ENCODE data around the gene UBQLN4. TPM values are rescaled to one million over a fixed set of nuclear protein-coding genes. Genes with fewer than 3 reads are reported as not detected.

Gene UBQLN4
- total and polyA plus RNA-seq, 2 donors = 10.4 to 15.1 TPM

DNA sequence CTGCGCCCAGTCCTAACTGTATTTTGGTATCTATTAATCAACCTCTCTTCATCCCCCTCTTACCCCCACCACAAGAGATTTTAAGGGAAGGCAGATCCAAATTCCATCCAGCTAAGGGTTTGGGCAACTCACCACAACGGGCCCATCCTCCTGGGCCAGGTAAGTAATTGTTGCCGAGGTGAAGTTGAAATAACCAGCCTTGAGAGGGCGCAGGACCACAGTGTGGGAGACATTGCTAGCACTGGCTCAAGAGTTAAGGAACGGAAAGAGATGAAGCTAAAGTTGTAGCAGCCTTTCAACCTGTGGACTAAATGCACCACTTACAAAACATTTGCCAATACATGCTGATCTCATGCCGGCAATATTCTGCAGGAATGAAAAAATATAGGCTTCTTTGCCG lies 38.8 kb downstream of the UBQLN4 start:
- H3K9me3 ChIP-seq (ENCODE audit: control insufficient read depth in 2 of 2, insufficient read depth in 1 of 2, low read length in 1 of 2) = no peaks in the 10 kb centered on the region
- H3K27ac ChIP-seq (ENCODE audit: low read depth in 1 of 2, low read length in 1 of 2) = no peak overlapping the region
- H3K36me3 ChIP-seq (ENCODE audit: control insufficient read depth in 2 of 2, insufficient read depth in 2 of 2, low read length in 1 of 2) = peaks cover 56 to 77% of the 10 kb centered on the region in 2 donors
- DNase-seq (ENCODE audit: low read depth in 6 of 9, low spot score in 9 of 9) = no peak
- H3K4me1 ChIP-seq (ENCODE audit: control insufficient read depth in 2 of 2, insufficient read depth in 2 of 2, low read length in 2 of 2) = peaks cover 2 to 3% of the 10 kb centered on the region in 2 donors
- H3K4me3 ChIP-seq (ENCODE audit: low read length in 2 of 2) = no peak overlapping the region
- WGBS = 98% methylated on average over 7 of the region's 7 CpGs
- no peaks in the 10 kb centered on the region for H3K27me3 ChIP-seq (ENCODE audit: control insufficient read depth in 2 of 2, insufficient read depth in 1 of 2, low read length in 1 of 2)

DNA sequence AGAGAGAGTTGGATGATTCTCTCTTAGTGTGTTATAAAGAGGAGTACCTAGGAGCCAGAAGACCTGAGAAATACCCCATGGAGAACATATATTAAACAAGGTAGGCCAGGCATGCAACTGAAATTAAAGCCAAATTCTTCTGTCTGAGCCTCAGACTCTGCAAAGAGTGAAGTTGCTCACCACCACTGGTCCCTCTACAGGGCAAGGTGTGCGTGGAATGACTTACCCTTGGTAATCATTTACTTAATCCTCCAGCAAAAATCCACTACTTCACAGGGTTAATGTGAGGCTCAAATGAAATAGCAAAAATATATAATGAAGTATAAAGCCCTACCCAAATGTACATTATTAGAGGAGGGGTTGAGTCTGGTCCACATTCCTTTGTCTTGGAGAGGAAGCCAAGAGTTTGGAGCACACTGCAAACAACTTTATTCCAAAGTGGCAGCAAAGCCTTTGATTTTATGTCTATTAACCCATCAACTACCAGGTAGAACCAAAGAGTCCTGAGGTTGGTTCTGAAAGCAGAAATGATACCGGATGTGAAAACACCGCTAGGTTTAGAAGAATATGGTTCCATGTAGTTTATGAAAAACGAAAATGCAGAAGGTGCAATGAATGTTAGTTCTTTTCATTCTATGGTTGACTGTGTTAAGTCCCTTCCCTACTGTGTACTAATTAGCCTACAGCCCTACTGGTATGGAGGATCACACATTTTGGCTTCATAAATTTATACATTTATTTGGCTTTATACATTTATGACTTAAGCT lies 41.4 kb downstream of the UBQLN4 start:
- Histone ChIP-seq H3K27me3 (ENCODE audit: control insufficient read depth in 2 of 2, insufficient read depth in 1 of 2, low read length in 1 of 2) (no peaks in the 10 kb centered on the region), H3K27ac (ENCODE audit: low read depth in 1 of 2, low read length in 1 of 2) (no peak overlapping the region), H3K4me3 (ENCODE audit: low read length in 2 of 2) (no peak overlapping the region), H3K4me1 (ENCODE audit: control insufficient read depth in 2 of 2, insufficient read depth in 2 of 2, low read length in 2 of 2) (no peaks in the 10 kb centered on the region), H3K9me3 (ENCODE audit: control insufficient read depth in 2 of 2, insufficient read depth in 1 of 2, low read length in 1 of 2) (no peaks in the 10 kb centered on the region), H3K36me3 (ENCODE audit: control insufficient read depth in 2 of 2, insufficient read depth in 2 of 2, low read length in 1 of 2) (peaks cover 67 to 74% of the 10 kb centered on the region in 2 donors)
- DNase-seq (ENCODE audit: low read depth in 6 of 9, low spot score in 9 of 9) = no peak
- 93% methylated on average over 4 of the region's 4 CpGs for WGBS

GRCh38 chr1:156009404-156009803 lies 44.2 kb downstream of the UBQLN4 start:
- WGBS = 85% methylated on average over 3 of the region's 3 CpGs

GRCh38 chr1:156006666-156007376 lies 46.8 kb downstream of the UBQLN4 start:
- no peak overlapping the region for H3K27ac ChIP-seq (ENCODE audit: low read depth in 1 of 2, low read length in 1 of 2)
- WGBS = 94% methylated on average over 7 of the region's 7 CpGs
- H3K4me1 ChIP-seq (ENCODE audit: control insufficient read depth in 2 of 2, insufficient read depth in 2 of 2, low read length in 2 of 2) = peaks cover 0 to 10% of the 10 kb centered on the region in 2 donors
- no peaks in the 10 kb centered on the region for H3K27me3 ChIP-seq (ENCODE audit: control insufficient read depth in 2 of 2, insufficient read depth in 1 of 2, low read length in 1 of 2)
- DNase-seq (ENCODE audit: low read depth in 6 of 9, low spot score in 9 of 9) = no peak
- no peak overlapping the region for H3K4me3 ChIP-seq (ENCODE audit: low read length in 2 of 2)
- no peaks in the 10 kb centered on the region for H3K9me3 ChIP-seq (ENCODE audit: control insufficient read depth in 2 of 2, insufficient read depth in 1 of 2, low read length in 1 of 2)
- peaks cover 41 to 42% of the 10 kb centered on the region in 2 donors for H3K36me3 ChIP-seq (ENCODE audit: control insufficient read depth in 2 of 2, insufficient read depth in 2 of 2, low read length in 1 of 2)

More at GRCh38 chr1:156009404-156009803, 44.2 kb downstream of the UBQLN4 start:
- Histone ChIP-seq H3K9me3 (ENCODE audit: control insufficient read depth in 2 of 2, insufficient read depth in 1 of 2, low read length in 1 of 2) (no peaks in the 10 kb centered on the region), H3K4me1 (ENCODE audit: control insufficient read depth in 2 of 2, insufficient read depth in 2 of 2, low read length in 2 of 2) (peaks cover 0 to 10% of the 10 kb centered on the region in 2 donors), H3K36me3 (ENCODE audit: control insufficient read depth in 2 of 2, insufficient read depth in 2 of 2, low read length in 1 of 2) (peaks cover 61 to 67% of the 10 kb centered on the region in 2 donors), H3K27me3 (ENCODE audit: control insufficient read depth in 2 of 2, insufficient read depth in 1 of 2, low read length in 1 of 2) (no peaks in the 10 kb centered on the region), H3K4me3 (ENCODE audit: low read length in 2 of 2) (no peak overlapping the region), H3K27ac (ENCODE audit: low read depth in 1 of 2, low read length in 1 of 2) (no peak overlapping the region)
- no peak for DNase-seq (ENCODE audit: low read depth in 6 of 9, low spot score in 9 of 9)

GRCh38 chr1:156004843-156005584 lies 48.6 kb downstream of the UBQLN4 start:
- H3K27ac ChIP-seq (ENCODE audit: low read depth in 1 of 2, low read length in 1 of 2) = no peak overlapping the region

GRCh38 chr1:156003923-156004188 lies 49.7 kb downstream of the UBQLN4 start:
- WGBS = 70% methylated on average over 2 of the region's 2 CpGs
- DNase-seq (ENCODE audit: low read depth in 6 of 9, low spot score in 9 of 9) = no peak
- H3K4me3 ChIP-seq (ENCODE audit: low read length in 2 of 2) = no peak overlapping the region

More at GRCh38 chr1:156004843-156005584, 48.6 kb downstream of the UBQLN4 start:
- DNase-seq (ENCODE audit: low read depth in 6 of 9, low spot score in 9 of 9) = peak in 2 of 9 donors; percentile 20 to 54
- Histone ChIP-seq H3K9me3 (ENCODE audit: control insufficient read depth in 2 of 2, insufficient read depth in 1 of 2, low read length in 1 of 2) (no peaks in the 10 kb centered on the region), H3K27me3 (ENCODE audit: control insufficient read depth in 2 of 2, insufficient read depth in 1 of 2, low read length in 1 of 2) (no peaks in the 10 kb centered on the region), H3K36me3 (ENCODE audit: control insufficient read depth in 2 of 2, insufficient read depth in 2 of 2, low read length in 1 of 2) (peaks cover 24 to 25% of the 10 kb centered on the region in 2 donors), H3K4me3 (ENCODE audit: low read length in 2 of 2) (no peak overlapping the region), H3K4me1 (ENCODE audit: control insufficient read depth in 2 of 2, insufficient read depth in 2 of 2, low read length in 2 of 2) (peaks cover 0 to 10% of the 10 kb centered on the region in 2 donors)
- WGBS = 31% methylated on average over 4 of the region's 4 CpGs

GRCh38 chr1:156002188-156002911 lies 51.2 kb downstream of the UBQLN4 start:
- no peak overlapping the region for H3K4me3 ChIP-seq (ENCODE audit: low read length in 2 of 2)
- 90% methylated on average over 3 of the region's 3 CpGs for WGBS

More at GRCh38 chr1:156003923-156004188, 49.7 kb downstream of the UBQLN4 start:
- Histone ChIP-seq H3K36me3 (ENCODE audit: control insufficient read depth in 2 of 2, insufficient read depth in 2 of 2, low read length in 1 of 2) (peaks cover 13 to 14% of the 10 kb centered on the region in 2 donors), H3K27me3 (ENCODE audit: control insufficient read depth in 2 of 2, insufficient read depth in 1 of 2, low read length in 1 of 2) (no peaks in the 10 kb centered on the region), H3K27ac (ENCODE audit: low read depth in 1 of 2, low read length in 1 of 2) (no peak overlapping the region), H3K4me1 (ENCODE audit: control insufficient read depth in 2 of 2, insufficient read depth in 2 of 2, low read length in 2 of 2) (peaks cover 0 to 10% of the 10 kb centered on the region in 2 donors), H3K9me3 (ENCODE audit: control insufficient read depth in 2 of 2, insufficient read depth in 1 of 2, low read length in 1 of 2) (no peaks in the 10 kb centered on the region)

GRCh38 chr1:156001662-156002171 lies 51.9 kb downstream of the UBQLN4 start:
- Histone ChIP-seq H3K36me3 (ENCODE audit: control insufficient read depth in 2 of 2, insufficient read depth in 2 of 2, low read length in 1 of 2) (peaks cover 2% of the 10 kb centered on the region in 2 donors), H3K9me3 (ENCODE audit: control insufficient read depth in 2 of 2, insufficient read depth in 1 of 2, low read length in 1 of 2) (no peaks in the 10 kb centered on the region), H3K4me3 (ENCODE audit: low read length in 2 of 2) (no peak overlapping the region), H3K27ac (ENCODE audit: low read depth in 1 of 2, low read length in 1 of 2) (no peak overlapping the region), H3K4me1 (ENCODE audit: control insufficient read depth in 2 of 2, insufficient read depth in 2 of 2, low read length in 2 of 2) (peaks cover 0 to 10% of the 10 kb centered on the region in 2 donors), H3K27me3 (ENCODE audit: control insufficient read depth in 2 of 2, insufficient read depth in 1 of 2, low read length in 1 of 2) (no peaks in the 10 kb centered on the region)
- 79% methylated on average over 4 of the region's 4 CpGs for WGBS
- no peak for DNase-seq (ENCODE audit: low read depth in 6 of 9, low spot score in 9 of 9)

More at GRCh38 chr1:156002188-156002911, 51.2 kb downstream of the UBQLN4 start:
- Histone ChIP-seq H3K9me3 (ENCODE audit: control insufficient read depth in 2 of 2, insufficient read depth in 1 of 2, low read length in 1 of 2) (no peaks in the 10 kb centered on the region), H3K27me3 (ENCODE audit: control insufficient read depth in 2 of 2, insufficient read depth in 1 of 2, low read length in 1 of 2) (no peaks in the 10 kb centered on the region), H3K36me3 (ENCODE audit: control insufficient read depth in 2 of 2, insufficient read depth in 2 of 2, low read length in 1 of 2) (peaks cover 6 to 7% of the 10 kb centered on the region in 2 donors), H3K27ac (ENCODE audit: low read depth in 1 of 2, low read length in 1 of 2) (no peak overlapping the region), H3K4me1 (ENCODE audit: control insufficient read depth in 2 of 2, insufficient read depth in 2 of 2, low read length in 2 of 2) (peaks cover 0 to 10% of the 10 kb centered on the region in 2 donors)
- no peak for DNase-seq (ENCODE audit: low read depth in 6 of 9, low spot score in 9 of 9)

All from thymus (tissue), 11 donors.